SK-N-MC (cell line): ENCODE measurements around the gene SOCS6.

Experiments
- EZH2 ChIP-seq: fragments of 200-600 bp; sonication (generic); IDR thresholded peaks from one replicate; pipeline ENCODE4 v1.6.1; 2017; ENCODE audit warnings: antibody characterized with exemption
- FOXP2 ChIP-seq: optimal IDR thresholded peaks from 2 replicates; pipeline ENCODE3; 2011; ENCODE audit warnings: mild to moderate bottlenecking, moderate library complexity; ENCODE audit not compliant: insufficient read depth; ENCODE audit errors: extremely low read length, control extremely low read depth
- POLR2AphosphoS5 ChIP-seq: IDR thresholded peaks from 2 replicates; pipeline ENCODE4 v1.6.1; 2012; ENCODE audit warnings: mild to moderate bottlenecking, low read depth, low read length, borderline replicate concordance

GRCh38 chr18:70287731-70288130, 1.1 kb upstream of the SOCS6 start:
- TF ChIP-seq EZH2 (no peak), POLR2AphosphoS5 (no peak), FOXP2 (no peak)
